Measurements from ENCODE around the gene SERPINB10. TPM values are rescaled to one million over a fixed set of nuclear protein-coding genes. Genes with fewer than 3 reads are reported as not detected.

The SERPINB10 gene
- polyA plus RNA-seq (ENCODE audit: insufficient read length in 12 of 12): 1 to 10 TPM in 2 of 12 donors, under 1 TPM in 4, not detected in 6; 0.09 to 5.2 (median 0.58) TPM
- long read RNA-seq, donor 1: 0 reads
- long read RNA-seq, donor 2: 0 reads
- long read RNA-seq, donor 3: 0 reads
- long read RNA-seq, donor 4: 0 reads
- long read RNA-seq, donor 5: 0 reads
- long read RNA-seq, donor 6: 0 reads
- long read RNA-seq, donor 7, partial matches to known transcripts: 0 of 1 reads
- long read RNA-seq, donor 7, other reads (novel, unspliced or antisense): 0 of 1 reads
- long read RNA-seq, donor 8: 0 reads
- long read RNA-seq, donor 9: 0 reads
- long read RNA-seq, donor 10: 0 reads
- long read RNA-seq, donor 11: 0 reads

- no peak for DNase-seq
These were observed at the start of gene SERPINB10 for GRCh38 chr18:63907664-63908063. Gene SERPINB10 (plus strand): TSS chr18:63907958. CDS start chr18:63915511, 7,553 bp downstream.

GRCh38 chr18:63858456-63858855, 49.3 kb upstream of the SERPINB10 start:
- no peak for DNase-seq

- no peak for DNase-seq
These were observed 47.8 kb upstream of the SERPINB10 start for GRCh38 chr18:63859781-63860475.

GRCh38 chr18:63860531-63860930, 47.2 kb upstream of the SERPINB10 start:
- no peak for DNase-seq

- no peak for DNase-seq
These were observed 40.2 kb upstream of the SERPINB10 start for GRCh38 chr18:63867368-63868125.

GRCh38 chr18:63868546-63868945, 39.2 kb upstream of the SERPINB10 start:
- no peak for DNase-seq

- DNase-seq: no peak
These were observed 38.4 kb upstream of the SERPINB10 start for GRCh38 chr18:63869374-63869773.

GRCh38 chr18:63869851-63870250, 37.9 kb upstream of the SERPINB10 start:
- no peak for DNase-seq

- DNase-seq: no peak
These were observed 35.9 kb upstream of the SERPINB10 start for GRCh38 chr18:63871836-63872235.

- no peak for DNase-seq
These were observed 35.2 kb upstream of the SERPINB10 start for GRCh38 chr18:63872586-63872985.

- DNase-seq: no peak
These were observed 29.4 kb upstream of the SERPINB10 start for GRCh38 chr18:63878343-63878742.

GRCh38 chr18:63878925-63879324, 28.8 kb upstream of the SERPINB10 start:
- no peak for DNase-seq

GRCh38 chr18:63879709-63880108, 28.0 kb upstream of the SERPINB10 start:
- no peak for DNase-seq

GRCh38 chr18:63881851-63882250, 25.9 kb upstream of the SERPINB10 start:
- no peak for DNase-seq

- DNase-seq: no peak
These were observed 25.2 kb upstream of the SERPINB10 start for GRCh38 chr18:63882333-63883141.

GRCh38 chr18:63883617-63884016, 24.1 kb upstream of the SERPINB10 start:
- no peak for DNase-seq

GRCh38 chr18:63887424-63887823, 20.3 kb upstream of the SERPINB10 start, which contains the start of gene SERPINB2:
Gene SERPINB2 (plus strand): TSS chr18:63887705. CDS start chr18:63891445, 3,740 bp downstream.
- DNase-seq: no peak

GRCh38 chr18:63888470-63889190, 19.1 kb upstream of the SERPINB10 start:
- no peak for DNase-seq

GRCh38 chr18:63889626-63890025, 18.1 kb upstream of the SERPINB10 start:
- DNase-seq: no peak

- no peak for DNase-seq
These were observed 17.4 kb upstream of the SERPINB10 start for GRCh38 chr18:63890237-63890949.
